ENCODE data around the gene ARHGAP26. TPM values are rescaled to one million over a fixed set of nuclear protein-coding genes. Genes with fewer than 3 reads are reported as not detected.

Gene ARHGAP26
- total and polyA plus RNA-seq, 2 experiments from 2014 or later: 9.5 to 16.8 TPM

DNA sequence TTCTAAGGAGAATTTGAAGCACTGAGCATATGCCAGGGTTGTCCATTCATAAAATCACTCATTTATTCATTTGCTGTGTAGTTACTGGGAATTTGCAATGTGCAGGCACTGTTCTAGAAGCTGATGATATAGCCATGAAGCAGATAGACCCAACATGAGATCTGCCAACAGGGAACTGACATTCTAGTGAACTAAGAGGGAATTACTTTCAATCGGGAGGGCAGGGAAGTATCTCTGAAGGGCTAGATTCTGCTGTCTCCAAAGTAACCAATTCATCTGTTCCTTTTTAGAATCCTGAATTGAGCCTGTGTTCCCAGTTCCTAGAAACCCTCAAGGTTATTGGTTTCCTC, 11.4 kb upstream of the ARHGAP26 start:
- no peak for ATAC-seq
- no peak for DNase-seq (ENCODE audit: low spot score)

More for the DNA sequence above, 11.4 kb upstream of the ARHGAP26 start:
- H2AFZ ChIP-seq: no peak overlapping the region
- no peaks in the 10 kb centered on the region for H3F3A ChIP-seq (replicated peaks; ENCODE audit: low read depth)
- H3K36me3 ChIP-seq (ENCODE audit: insufficient read depth): no peaks in the 10 kb centered on the region; the same call in 1 of the 2 replicates
- H3K4me1 Mint-ChIP-seq: peaks cover 12% of the 10 kb centered on the region
- no peaks in the 10 kb centered on the region for H3K9me3 Mint-ChIP-seq
- TF ChIP-seq ZNF114 (CRISPR knock-in tag; IDR thresholded peaks at IDR 0.05) (no peak), STAT1 (IDR thresholded peaks at IDR 0.05; ENCODE audit: unreplicated experiment) (no peak), NANOG (IDR thresholded peaks at IDR 0.05; ENCODE audit: borderline replicate concordance) (no peak), ZNF331 (CRISPR knock-in tag; IDR thresholded peaks at IDR 0.05; ENCODE audit: low read depth) (no peak), REST (IDR thresholded peaks at IDR 0.05; ENCODE audit: unreplicated experiment) (no peak), JUNB (IDR thresholded peaks at IDR 0.05; ENCODE audit: unreplicated experiment) (no peak), EZH2 (IDR thresholded peaks at IDR 0.05; ENCODE audit: low read depth, unreplicated experiment) (no peak), ETS1 (IDR thresholded peaks at IDR 0.05) (no peak), ZNF462 (CRISPR knock-in tag; IDR thresholded peaks at IDR 0.05) (no peak), EZH2phosphoT487 (IDR thresholded peaks at IDR 0.05; ENCODE audit: unreplicated experiment) (no peak), POLR2AphosphoS5 (IDR thresholded peaks at IDR 0.05; ENCODE audit: low read depth) (no peak), CREB1 (CRISPR knock-in tag; IDR thresholded peaks at IDR 0.05; ENCODE audit: low read depth) (no peak), CTCF (conservative IDR thresholded peaks at IDR 0.05; ENCODE audit: low read depth in 2 of 2) (no peak)
- H3K27me3 ChIP-seq (ENCODE audit: insufficient read depth): no peaks in the 10 kb centered on the region
- no peaks in the 10 kb centered on the region for H3K9me2 ChIP-seq (ENCODE audit: insufficient read depth)
- H3K36me3 Mint-ChIP-seq (ENCODE audit: low read depth): no peaks in the 10 kb centered on the region
- no peaks in the 10 kb centered on the region for H3K4me1 ChIP-seq (ENCODE audit: insufficient read depth)
- H3K79me2 ChIP-seq (replicated peaks; ENCODE audit: insufficient read depth): no peaks in the 10 kb centered on the region
- peaks cover 2% of the 10 kb centered on the region for H3K27me3 Mint-ChIP-seq (ENCODE audit: insufficient read depth, low read depth, poor library complexity)
- no peak overlapping the region for H3K4me3 ChIP-seq
- H4K20me1 ChIP-seq (replicated peaks; ENCODE audit: insufficient read depth): no peaks in the 10 kb centered on the region
- H3K4me2 ChIP-seq: no peak overlapping the region
- no peak overlapping the region for H3K27ac Mint-ChIP-seq
- H3K27ac ChIP-seq (ENCODE audit: low read depth): no peak overlapping the region
- no peak overlapping the region for H3K4me3 Mint-ChIP-seq

All from GM23338 (cell line).